Stimulated activated CD4-positive, alpha-beta T cell treated with anti-CD3 and anti-CD28 coated beads, Interleukin-12 subunit alpha, Interleukin-12 subunit beta, amount 100 ng/mL, for 24 hours (primary cell): ENCODE measurements around the gene GP1BB.
"Not testable (repeated sequence)": the region's sequence is repeated elsewhere in the genome, so short reads cannot be mapped to it uniquely, and the experiment has no call there.

Experiments
- DNase-seq, 2 experiments: peaks; one replicate each; pipeline ENCODE4 v3.0.0-alpha.2; 2020; ENCODE audit warnings: low read depth in 2 of 2

The GP1BB gene

DNA sequence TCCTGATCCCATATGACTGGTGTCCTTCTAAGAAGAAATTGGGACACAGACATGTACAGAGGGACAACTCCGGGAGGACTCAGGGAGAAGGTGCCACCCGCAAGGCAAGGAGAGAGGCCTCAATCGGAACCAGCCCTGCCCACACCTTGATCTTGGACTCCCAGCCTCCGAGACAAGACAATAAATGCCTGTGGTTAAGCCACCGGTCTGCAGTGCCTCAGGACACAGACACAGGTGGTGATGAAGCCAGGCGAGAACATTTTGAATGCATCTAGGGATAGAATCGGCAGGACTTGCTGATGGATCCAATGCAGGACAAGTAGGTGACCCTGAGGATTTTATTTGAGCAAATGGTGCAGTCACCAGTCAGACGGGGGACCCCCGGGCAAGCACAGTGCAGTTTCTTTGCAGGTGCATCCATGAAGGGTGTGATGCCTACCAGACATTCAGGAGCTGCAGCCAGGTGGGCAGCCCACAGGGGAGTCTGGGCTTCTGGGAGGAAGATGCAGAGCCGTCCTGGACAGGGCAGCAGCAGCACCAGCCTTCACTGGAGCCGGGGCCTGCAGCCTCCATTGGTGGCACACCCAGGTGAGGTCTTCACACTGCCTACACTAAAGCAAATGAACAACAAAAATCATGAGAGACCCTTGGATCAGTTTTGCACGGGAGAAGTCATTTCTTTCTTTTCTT lies 29.2 kb upstream of the GP1BB start:
- no peak for DNase-seq

DNA sequence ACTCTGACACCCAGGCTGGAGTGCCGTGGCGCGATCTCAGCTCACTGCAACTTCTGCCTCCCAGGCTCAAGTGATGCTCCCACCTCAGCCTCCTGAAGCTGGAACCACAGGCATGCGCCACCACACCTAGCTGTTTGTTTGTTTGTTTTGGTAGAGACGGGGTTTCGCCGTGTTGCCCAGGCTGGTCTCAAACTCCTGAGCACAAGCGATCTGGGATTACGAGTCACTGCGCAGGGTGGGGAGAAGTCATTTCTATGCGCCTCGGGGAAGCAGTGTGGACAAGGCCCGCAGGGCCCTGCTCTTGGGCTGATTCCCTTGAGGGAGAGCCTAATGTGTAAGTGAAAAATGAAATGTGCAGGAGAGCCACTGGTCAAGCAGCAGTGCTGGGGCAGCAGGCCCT lies 28.6 kb upstream of the GP1BB start:
- DNase-seq, result no peak

DNA sequence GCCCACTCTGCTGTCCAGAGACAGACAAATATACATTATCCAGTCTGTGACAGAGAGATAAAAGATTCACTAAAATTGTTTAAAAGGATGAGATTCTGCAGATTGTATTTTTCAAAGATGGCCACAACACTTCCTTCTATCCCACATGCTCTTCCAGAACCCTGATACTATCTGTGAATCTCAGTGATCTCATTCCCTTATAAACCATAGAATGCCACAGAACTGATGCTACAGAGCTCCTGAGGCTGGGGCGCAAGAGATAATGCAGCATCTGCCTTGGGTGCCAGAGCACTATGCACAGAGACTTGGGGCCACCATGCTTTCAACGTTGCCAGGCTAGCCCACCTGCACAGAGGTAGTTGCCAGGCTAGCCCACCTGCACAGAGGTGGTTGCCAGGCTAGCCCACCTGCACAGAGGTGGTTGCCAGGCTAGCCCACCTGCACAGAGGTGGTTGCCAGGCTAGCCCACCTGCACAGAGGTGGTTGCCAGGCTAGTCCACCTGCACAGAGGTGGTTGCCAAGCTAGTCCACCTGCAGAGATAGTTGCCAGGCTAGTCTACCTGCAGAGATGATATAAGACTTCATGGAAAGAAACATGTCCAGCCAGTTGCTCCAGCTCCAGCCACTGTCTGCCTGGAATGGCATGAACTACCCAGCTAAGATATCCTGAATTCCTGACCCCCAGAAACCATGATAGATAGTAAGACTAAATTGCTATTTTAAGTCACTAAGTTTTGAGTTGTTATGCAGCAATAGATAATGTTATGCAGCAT lies 26.6 kb upstream of the GP1BB start:
- no peak for DNase-seq

DNA sequence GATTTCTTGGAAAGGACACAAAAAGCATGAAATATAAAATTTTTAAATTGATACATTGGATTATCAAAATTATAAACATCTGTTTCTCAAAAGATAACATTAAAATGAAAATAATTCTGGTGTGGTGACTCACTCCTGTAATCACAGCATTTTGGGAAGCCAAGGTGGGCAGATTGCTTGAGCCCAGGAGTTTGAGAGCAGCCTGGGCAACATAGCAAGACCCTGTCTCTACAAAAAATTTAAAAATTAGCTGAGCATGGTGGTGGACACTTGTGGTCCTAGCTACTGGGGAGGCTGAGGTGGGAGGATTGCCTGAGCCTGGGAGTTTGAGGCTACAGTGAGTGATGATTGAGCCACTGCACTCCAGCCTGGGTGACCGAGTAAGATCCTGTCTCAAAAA lies 25.5 kb upstream of the GP1BB start:
- not testable (repeated sequence) for DNase-seq

DNA sequence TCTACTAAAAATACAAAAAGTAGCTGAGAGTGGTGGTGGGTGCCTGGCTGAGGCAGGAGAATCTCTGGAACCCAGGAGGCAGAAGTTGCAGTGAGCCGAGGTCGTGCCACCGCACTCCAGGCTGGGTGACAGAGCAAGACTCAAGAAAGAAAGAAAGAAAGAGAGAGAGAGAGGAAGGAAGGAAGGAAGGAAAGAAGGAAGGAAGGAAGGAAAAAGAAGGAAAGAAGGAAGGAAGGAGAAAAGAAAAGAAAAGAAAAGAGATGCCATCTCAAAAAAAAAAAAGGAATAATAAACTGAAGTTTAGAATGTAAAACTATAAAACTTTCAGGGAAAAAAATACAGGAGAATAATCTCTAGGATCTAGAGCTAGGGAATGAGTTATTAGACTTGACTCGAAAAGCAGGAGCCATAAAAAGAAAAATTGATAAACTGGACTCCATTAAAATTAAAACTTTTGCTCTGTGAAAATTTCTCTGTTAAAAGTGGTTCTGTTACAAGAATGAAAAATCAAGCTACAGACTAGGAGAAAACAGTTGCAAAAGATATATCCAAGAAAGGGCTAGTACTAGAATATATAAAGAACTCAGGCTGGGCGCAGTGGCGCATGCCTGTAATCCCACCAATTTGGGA lies 22.4 kb upstream of the GP1BB start:
- no peak for DNase-seq

DNA sequence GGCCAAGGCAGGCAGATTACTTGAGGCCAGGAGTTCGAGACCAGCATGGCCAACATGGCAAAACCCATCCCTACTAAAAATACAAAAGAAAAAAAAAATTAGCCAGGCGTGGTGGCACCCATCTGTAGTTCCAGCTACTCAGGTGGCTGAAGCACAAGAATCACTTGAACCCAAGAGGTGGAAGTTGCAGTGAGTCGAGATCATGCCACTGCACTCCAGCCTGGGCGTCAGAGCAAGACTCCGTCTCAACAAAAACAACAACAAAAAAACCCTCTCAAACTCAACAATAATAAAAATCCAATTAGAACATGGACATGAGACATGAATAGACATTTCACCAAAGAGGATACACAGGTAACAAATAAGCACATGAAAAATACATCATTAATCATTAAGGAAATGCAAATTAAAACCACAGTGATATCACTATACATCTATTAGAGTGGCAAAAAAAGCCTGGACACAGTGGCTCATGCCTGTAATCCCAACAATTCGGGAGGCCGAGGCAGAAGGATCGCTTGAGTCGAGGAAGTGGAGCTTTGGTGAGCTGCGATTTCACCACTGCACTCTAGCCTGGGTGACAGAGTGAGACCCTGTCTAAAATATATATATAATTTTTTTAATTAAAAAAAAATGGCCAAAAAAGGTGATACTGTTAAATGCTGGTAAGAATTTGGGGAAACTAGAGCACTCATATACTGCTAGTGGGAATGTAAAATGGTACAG lies 21.8 kb upstream of the GP1BB start:
- DNase-seq, result no peak

DNA sequence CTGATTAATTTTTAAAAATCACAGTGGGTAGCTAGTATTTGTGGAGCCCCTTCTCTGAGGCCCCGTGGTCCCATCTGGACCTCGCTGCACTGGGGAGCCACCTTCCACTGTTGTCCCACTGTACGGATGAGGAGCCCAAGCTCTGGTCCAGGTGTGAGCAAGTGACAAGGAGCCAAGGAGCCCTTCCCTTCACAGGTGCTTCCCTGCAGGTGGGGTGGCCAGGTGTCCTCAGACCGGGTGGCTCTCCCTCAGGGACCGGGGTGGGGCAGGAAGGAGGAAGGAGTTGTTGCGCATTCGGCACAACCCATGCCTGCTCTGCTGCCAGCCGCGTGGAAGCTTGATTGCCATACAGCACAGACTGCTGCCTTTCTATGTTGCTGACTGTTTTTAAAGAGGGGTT lies 19.5 kb upstream of the GP1BB start:
- no peak for DNase-seq

DNA sequence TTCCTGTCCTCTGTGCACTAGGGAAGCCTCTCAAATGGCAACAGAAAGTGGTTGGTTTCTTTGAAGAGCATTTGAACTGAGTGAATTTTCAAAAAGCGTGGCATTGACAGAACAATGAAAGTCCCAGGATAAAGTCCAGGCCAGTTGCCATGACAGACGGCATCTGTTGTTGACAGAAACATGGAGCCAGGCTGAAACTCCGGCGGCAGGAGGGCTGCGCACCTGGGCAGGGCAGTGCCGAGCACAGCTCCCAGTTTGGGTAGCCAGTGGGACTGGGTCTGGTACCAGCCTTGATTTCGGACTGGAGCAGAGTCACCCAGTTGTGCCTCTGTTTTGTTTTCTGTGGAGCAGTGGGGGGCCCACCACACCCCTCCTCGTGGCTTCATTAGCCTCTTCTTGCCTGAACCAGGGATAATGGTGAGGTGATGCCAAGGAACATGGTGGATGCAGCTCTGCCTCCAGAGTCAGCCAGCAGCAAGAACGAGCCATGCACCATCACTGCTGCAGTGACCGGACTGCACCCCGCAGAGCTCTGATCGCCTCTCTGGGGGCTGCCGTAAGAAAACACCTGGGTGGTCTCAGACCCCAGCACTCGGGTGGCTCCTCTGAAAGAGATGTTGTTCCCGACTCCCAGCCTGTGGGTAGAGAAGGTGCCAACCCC lies 18.9 kb upstream of the GP1BB start:
- no peak for DNase-seq

DNA sequence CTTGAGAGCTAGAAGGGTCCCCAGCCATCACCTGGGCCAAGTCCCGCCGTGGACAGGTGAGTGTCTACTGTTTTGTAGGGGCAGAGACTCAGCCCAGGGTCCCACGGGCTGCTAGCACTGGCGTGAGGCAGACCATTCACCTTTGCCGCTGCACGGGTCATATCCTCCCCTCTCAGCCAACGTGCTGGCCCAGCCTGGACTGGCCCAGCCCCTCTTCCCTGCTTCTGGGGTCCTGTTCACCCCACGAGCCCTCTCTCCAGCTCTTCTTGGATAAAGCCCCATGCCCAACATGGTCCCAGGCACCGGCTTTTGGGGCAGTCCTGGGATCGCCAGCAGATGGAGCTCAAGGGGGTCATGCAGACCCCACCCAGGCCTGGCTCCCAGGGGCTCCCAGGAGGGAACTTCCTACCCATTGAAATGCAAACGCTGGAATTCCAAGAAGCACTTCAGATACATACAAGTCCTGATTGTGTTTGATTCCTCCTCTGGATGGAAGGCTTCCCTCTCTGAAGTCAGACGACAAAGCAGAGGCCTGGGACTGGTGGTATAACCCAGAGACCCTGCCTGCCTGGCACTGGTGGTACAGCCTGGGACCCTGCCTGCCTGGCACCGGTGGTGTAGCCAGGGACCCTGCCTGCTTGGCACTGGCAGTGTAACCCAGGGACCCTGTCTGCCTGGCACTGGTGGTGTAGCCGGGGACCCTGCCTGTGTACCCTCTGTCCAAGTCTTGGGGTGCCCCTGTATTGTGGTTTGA lies 18.0 kb upstream of the GP1BB start:
- no peak for DNase-seq

DNA sequence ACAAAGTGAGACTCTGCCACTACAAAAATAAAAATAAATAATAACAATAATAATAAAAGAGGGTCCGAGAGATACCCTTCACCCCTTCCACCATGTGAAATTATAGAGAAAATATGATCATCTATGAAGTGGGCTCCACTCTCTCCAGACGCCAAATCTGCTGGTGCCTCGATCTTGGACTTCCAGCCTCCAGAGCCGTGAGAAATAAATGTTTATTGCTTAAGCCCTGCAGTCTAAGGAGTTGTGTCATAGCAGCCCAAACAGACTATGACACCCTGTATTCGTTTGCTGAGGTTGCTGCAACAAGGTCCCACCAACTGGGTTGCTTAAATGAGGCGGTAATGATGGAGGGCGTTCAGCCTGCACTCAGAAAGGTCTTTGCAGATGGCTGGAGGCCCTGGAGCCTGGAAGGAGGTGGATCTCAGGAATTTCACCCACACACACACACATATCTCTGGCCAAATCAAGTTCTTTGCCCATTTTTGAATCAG lies 16.6 kb upstream of the GP1BB start:
- no peak for DNase-seq

DNA sequence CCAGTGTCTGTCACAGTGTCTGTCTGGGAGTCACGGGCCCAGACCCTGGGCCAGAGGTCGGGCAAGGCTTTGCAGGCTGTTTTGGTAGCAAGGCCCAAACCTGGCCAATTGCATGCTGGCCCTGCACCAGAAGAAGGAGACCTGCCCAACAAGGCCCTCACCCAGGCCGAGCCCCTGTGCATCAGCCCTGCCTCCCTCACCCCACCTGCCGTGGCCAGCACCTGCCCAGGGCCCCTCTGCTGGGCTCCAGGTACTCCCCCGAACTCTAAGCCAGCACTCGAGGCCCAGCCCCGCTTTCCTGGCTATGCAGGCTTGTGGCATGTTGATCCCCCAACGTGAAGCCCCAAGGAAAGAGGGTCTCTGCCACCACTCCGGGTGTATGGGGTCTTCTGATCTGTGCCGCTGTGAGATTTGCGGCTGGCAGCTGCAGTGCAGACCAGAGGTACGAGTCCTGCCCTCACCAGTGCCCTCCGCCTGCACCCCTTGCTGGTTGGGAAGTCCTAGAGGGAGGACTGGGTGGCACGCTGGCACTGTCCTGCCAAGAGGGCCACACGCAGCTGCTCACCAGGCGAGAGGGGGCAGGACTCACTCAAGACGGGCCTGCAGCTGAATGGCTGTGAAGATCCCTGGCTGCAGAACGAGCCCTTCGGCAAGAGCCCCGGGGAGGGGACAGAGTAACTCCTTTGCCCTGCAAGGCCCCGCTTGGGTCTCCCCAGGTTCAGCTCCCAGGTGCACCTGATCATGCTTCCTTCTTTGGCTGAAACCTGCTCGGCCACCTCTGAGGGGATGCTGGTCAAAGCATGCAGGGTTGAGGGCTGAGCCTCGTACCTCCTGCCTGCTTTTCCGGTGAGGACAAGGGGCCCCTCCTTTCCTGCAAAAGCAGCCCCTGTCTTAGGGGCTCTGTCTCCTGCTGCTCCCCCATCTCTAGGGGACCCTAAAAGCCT lies 15.7 kb upstream of the GP1BB start:
- no peak for DNase-seq

DNA sequence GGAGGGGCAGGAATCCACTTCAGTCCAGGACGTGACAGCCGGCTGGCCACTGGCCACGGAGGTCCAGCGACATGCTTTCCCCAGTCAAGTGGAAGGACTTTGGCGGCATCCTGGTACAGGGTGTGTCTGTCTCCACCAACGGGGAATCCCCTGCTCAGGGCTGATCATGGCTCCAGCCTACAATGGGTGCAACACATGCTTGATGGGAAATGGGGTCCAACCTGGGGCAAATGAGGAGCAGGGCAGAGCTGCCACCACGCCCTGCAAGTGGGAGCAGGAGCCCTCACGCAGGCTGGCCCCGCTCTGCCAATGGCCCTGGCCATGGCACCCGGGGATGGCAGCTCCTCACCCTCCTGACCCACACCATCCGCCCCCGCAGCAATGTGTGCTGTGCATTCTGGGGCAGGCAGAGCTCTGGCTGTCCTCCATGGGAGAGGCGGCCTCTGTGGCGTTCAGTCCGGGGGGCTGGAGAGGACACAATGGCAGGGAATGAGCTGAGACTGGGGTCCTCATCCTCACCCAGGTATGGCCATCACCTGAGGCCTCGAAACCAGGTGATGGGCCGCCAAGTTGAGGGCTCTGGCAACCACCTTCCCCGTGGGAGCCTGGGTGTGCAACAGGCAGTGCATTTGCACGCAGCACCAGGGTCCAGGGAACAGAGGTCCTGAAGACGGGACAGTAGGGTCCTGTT lies 14.9 kb upstream of the GP1BB start:
- DNase-seq, result no peak

DNA sequence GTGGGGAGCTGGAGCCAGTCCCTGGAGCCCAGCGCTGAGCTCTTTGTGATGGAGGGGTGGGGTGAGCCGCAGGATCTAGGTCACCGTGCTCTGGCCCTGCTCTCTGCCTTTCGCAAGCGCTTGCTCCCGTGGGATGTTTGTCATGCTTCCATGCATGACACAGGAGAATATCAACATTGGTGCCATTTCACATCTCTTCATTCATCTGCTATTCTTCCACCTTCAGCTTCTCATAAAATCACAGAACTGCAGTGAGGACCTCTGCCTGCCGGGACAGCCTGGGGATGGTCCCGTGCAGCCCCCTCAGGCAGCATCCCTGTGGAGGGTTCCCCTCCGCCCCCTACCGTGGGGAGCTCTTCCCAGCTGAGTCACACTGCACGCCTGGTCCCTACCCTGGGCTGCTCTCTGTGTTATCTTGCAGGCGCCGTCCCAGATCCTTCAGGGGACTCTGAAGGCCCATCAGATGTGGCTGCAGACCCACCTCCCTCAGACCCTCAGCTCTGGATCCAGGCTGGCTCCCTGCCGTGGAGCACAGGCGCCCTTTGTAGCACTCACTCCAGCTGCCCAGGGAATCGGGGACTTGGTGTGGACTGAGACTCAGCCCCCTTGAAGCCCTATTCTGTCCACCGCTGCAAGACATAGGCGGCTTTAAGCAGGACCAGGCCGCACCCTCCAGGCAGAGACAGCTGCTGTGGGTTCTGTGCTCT lies 14.1 kb upstream of the GP1BB start:
- no peak for DNase-seq

DNA sequence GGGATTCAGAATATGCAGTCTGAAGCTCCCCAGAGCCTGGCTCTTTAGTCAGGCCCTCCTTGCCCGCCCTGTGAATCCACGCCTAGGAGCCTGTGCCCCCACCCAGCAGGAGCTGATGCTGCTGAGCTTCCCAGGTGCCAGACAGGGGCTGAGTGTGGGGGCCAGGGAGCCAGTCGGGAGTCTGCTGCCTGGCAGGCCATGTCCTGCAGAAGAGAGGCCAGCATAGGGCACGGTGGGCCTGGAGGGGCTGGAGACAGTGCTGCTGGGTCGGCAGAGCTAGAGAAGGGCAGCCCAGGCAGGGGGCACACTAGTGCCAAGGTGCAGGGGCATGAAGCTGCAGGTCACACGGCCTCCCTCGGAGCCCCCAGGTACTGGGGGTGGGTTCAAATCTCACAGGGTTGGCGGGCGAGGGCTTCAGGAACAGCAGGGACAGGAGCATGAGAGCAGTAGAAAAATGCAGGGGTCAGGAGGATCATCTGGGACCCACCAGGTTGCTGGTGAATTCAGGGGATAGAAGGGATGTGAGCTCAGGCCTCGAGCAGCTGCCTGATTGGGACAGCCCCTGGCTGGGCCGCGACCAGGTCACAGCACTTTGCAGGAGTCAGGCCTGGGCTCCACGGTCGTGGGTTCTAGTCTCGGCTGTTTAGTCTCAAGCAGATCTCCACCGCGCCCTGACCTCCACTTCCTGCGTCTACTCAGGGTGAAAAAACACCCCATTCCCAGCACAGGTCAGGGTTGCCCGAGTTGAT lies 13.1 kb upstream of the GP1BB start:
- no peak for DNase-seq

DNA sequence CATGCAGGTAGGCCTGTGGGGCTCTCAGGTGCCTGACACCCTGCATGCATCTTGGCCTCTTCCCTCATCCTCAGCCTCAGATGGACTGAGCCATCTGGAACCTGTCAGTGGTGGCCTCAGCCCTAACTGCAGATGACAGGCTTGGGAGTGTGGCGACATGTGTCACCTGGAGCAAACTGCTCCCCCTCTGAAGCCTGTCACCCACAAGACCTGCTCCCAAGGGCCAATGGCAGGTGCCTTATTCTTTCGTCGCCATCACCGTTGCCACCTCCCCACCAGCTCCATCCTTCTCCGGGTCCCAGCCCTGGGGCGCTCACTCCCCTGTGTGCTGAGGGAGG lies 12.6 kb upstream of the GP1BB start:
- no peak for DNase-seq

DNA sequence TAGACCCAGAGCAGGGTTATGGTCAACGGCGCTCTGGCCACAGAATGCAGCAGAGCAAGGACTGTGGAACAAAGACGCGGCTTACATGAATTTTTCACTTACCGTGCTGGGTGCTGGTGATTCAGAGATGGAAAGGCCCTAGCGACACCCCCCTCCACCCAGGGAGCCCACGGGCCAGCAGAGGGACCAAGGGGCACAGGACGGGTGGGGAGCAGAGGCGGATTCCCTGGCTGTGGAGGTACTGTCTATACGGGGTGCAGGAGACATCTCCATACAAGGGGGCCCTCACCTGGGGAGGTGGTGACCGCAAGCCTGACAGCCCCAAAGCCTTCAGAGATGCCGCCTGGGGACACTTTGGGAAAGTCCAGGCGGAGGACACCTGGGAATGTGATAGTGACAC lies 10.1 kb upstream of the GP1BB start:
- no peak for DNase-seq

DNA sequence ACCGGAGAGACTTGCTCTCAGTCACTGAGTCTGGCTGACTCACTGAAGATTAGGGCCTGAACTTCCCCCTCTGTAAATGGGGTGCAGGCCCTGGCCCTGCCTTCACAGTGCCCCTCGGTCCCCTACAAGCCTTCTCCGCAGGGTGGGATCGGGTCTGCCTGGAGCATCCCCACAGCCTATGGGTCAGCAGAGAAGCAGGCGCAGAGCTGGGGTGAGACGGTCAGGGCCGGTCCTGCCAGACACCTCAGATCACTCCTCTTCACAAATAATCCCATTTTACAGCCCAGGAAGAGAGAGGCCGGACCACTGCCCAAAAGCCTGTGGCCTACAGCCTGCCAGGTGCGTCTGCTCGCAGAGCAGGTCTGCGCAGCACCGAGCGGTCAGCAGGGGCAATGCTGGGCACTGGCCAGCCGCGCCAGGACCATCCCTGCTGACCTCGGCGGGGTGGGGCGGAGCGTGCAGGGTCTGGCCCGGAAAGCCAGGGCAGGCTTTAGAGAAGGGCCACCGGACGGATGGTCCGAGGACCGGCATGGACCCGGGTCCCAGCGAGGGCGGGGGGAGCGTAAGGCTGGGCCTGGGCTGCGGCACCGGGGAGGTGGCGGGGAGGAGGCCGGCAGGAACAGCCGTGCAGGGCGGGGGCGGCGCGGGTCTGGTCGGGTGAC lies 9.6 kb upstream of the GP1BB start:
- no peak for DNase-seq
